ENCODE data around the gene RTN4.

RTN4 gene

GRCh38 chr2:54949431-54949830 is 100.8 kb downstream of the RTN4 start:
- DNase-seq = no peak

DNA sequence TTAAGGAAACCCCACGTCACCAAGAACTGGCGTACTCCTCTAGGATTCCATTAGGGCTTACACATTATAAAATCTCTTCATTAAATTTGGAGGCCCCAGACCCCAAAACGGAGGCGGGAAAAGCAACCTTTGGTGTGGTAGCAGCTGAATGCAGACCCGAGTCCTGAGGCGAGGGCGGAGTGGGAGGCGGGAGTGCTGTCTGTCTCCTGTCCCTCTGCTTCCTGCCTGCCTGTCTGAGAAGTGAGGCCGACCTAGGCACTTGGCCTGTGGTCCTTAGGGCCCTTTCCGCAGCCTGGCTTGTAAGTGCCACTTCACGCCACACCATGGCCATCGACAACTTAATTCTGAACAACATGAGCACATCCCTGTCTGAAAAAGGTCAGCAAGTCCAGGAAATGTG is 102.1 kb downstream of the RTN4 start:
- DNase-seq = no peak

DNA sequence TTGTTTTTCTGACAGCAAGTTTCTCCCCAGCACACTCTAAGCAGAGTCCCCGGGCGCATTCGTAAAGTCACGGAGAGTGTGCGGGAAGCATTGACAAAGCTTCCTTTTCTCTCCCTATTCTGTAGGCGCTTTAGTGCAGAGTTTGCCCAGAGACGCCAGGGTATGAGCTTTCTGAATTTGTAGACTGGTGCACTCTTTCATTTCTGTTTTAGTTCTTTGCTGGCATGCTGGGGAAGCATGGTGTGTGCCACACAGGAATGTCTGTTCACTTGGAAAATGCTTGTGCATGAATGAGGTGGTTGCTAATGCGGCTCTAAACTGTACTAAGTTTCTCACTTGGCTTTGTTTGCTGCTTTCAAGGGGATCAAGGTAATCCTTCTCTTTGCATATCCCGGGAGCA is 102.6 kb downstream of the RTN4 start:
- DNase-seq = no peak

GRCh38 chr2:54947136-54947535 is 103.1 kb downstream of the RTN4 start:
- no peak for DNase-seq

GRCh38 chr2:54946220-54946805 is 103.9 kb downstream of the RTN4 start:
- no peak for DNase-seq

DNA sequence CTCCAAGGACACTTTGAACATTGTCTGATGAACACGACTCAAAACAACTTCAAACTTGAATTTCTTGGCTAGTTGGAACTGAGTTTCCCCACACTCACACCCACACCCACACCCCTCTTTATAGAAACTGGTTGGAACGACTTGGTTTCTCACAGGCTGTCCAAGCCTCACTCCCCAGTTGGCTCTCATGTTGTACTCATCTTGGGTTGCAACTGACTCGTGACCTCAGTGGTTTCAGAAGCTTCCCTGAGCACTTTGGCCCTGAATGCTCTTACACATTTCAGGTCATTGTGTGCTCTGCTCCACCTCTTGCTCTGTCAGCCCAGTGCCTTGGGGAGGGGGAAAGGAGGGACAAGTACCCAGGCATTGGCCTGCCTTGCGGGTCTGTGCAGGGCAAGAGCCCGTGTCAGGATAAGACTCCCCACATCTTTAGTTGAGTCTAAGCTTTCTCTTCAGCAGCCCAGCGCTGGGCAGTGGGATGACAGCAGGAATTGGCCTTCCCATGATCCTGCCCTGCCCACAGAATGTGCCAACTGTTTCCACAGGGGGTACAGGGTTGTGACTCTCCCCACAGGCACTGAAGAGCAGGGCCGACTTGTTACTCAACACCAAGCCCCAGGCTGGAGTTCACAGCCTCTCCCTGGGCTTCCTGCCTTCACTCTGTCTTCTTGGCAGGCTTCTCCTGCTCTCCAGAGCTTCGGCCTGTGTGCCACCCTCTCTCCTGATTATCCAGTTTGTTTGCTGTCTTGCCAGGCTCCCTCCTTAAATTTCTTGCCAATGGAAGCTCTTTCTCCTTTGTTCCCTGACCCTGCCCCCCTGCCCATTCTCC is 104.6 kb downstream of the RTN4 start:
- DNase-seq = no peak

GRCh38 chr2:54944724-54945326 is 105.4 kb downstream of the RTN4 start:
- DNase-seq = no peak

GRCh38 chr2:54942373-54942772 is 107.9 kb downstream of the RTN4 start:
- DNase-seq = peak; percentile 44

DNA sequence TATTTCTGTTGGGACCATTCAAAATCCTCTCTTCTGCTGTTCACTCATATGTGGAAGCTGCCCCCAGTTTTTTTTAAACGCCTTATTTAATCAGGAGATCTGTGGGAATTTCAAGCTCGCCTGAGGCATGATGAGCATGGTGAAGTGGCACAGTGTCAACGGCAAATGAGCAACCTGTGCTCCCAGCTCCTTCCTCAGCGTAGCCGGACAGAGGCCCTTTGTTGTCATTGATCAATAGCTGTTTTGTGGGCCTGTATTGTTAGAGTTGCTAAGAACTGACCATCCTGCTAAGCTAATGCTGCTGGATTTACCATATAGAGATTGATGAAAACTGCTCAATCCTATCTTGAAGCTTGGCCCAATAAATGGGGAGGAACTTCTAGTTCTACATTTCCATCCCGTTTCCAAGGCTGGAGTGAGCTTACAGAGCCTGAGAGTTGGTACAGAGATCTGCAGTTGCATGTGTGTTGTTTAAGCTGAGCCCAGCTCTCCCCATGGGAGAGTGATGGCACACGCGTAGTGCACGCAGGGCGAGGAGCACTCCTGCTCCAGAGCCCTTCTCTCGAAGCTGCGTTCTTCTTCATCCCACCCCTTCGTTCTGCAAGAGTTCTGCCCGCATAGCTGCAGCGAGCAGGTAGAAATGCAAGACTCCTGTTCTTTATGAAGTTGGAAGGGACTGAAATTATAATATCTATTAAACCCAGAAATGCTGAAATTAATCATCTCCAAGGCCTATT is 108.8 kb downstream of the RTN4 start:
- no peak for DNase-seq

DNA sequence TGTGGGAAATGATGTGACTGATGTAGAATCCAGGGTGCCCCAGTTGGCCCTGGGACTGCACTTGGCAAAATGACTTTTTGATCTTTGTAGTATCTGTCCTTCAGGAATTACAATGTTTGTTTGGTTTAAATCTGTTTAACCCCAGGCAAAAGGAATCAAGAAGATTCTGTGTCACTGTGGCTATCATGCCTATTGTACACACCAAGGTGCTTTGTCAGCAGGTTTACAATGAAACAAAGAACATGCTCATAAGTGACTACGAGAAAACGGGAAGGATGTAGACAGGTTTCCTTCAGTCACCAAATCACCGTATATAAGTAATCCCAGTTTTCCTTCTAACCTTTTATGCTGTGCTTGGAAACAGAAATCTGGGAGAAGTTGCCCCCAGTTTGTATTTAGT is 109.5 kb downstream of the RTN4 start:
- no peak for DNase-seq

- DNase-seq = no peak
Measured at GRCh38 chr2:54939446-54940118, 110.7 kb downstream of the RTN4 start.

GRCh38 chr2:54936766-54937165 is 113.5 kb downstream of the RTN4 start:
- no peak for DNase-seq

DNA sequence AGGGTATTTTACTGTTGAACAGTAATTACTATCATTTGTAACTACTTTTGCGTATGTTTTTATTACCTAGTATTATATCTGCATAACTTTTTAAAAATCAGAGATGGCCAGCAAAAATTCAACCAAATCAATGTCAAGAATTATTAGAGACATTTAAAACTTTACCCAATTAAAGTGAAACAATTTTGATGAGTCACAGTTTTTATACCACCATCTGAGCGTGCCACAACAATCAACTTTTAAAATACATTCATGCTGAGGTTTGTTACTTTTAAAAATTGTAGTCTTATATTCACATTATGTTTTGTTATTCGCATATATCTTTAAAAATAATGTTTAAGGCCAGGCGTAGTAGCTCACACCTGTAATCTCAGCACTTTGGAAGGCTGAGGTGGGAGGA is 114.9 kb downstream of the RTN4 start:
- no peak for DNase-seq

GRCh38 chr2:54931473-54931872 is 118.8 kb downstream of the RTN4 start:
- no peak for DNase-seq

- DNase-seq = no peak
Measured at GRCh38 chr2:54928719-54929118, 121.5 kb downstream of the RTN4 start.

DNA sequence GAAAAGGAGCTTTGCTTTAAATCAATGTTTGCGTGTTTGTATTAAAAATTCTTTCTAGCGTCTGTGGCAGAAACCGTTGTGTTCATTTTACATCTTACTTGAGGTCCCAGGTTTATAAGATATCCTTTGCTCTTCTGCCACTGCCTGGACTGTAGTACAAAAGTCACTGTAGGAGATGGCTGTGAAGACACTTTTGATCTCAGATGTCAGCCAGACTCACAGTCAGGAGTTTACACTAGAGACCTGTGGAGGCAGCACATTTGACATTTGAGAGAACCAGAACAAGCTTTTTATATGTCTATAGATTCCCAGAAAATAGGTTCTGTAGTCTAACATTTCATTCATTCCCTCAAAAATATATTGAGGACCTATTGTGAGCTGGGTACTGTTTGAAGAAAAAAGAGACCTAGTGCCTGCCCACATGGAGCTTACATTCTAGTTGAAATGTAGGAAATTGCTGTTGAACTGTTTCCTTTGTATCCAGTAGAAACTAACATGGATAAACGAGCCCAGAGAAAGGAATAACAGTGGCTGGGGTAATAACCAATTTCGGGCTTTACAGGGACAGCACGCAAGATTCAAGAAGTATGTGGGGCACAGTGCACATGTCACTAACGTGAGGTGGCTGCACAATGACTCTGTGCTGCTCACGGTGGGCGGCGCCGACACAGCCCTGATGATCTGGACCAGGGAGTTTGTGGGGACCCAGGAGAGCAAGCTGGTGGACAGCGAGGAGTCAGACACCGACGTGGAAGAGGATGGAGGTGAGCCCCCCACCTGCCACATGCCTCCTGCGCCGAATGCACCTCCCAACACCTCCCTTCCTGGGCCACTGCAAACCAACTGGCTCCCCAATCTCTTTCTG is 122.3 kb downstream of the RTN4 start:
- DNase-seq = no peak

DNA sequence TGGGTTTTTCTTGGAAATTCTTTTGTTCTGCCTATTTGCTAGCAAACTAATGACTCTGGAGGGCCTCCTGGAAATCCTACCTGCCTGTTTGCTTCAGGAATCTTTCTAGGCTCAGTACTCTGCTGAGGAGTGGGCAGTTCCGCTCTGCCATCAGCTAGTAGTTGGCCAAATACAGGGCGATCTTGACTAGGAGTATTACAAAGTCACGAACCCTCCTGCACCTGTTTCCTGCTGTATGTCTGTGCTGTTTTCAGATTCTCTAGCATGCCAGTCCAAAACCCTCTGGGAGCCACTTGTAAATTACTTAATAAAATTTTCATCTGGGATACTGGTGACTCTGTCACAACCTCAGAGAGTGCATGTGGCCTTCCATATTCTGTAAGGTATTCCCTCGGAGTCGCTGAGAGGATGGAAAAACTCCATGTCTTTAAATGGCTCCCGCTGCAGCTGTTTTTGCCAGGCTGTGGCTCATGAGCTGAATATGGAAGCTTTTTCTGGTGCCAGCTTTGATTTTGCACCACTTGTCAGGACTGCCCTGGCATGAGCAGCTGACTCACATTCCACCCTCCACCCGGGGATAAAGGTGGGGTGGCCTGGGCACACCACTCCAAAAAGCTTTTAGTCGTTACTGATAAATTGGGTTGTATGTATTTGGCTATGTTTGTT is 123.0 kb downstream of the RTN4 start:
- DNase-seq = no peak

- DNase-seq = no peak
Measured at GRCh38 chr2:54925022-54925421, 125.2 kb downstream of the RTN4 start.

- no peak for DNase-seq
Measured at GRCh38 chr2:54924121-54924520, 126.1 kb downstream of the RTN4 start.

Measured in CD4-positive, alpha-beta T cell treated with Interleukin-4 for 4 hours (primary cell).